H1 (cell line): ENCODE results near the gene OR10P1. TPM values are rescaled to one million over a fixed set of nuclear protein-coding genes. Genes with fewer than 3 reads are reported as not detected.

ENCODE experiments used
- BRCA1 ChIP-seq: IDR thresholded peaks from 2 replicates; pipeline ENCODE4 v1.6.1; 2012; ENCODE audit warnings: low read depth, low read length, improper control_type of control experiment
- JUND ChIP-seq: IDR thresholded peaks from 2 replicates; pipeline ENCODE4 v1.6.1; 2011; ENCODE audit warnings: mild to moderate bottlenecking, improper control_type of control experiment, low read length
- NRF1 ChIP-seq: IDR thresholded peaks from 2 replicates; pipeline ENCODE4 v1.6.1; 2011; ENCODE audit warnings: mild to moderate bottlenecking, low read depth, low read length, improper control_type of control experiment
- polyA plus RNA-seq, 7 experiments: library from polyadenylated mRNA; depleted of rRNA in 3 of 7; stranded (reverse) in 5 of 7; unstranded in 2 of 7; fragments of >200 nt in 5 of 7; fragments of 200-250 nt in 2 of 7; gene quantifications; 1 replicate in 5 of 7; 2 replicates in 1 of 7; 4 replicates in 1 of 7; pipeline versions ENCODE4 v1.2.1 to v1.2.3, GENCODE V29; 2011 to 2013; ENCODE audit warnings: missing spikeins in 2 of 7, mixed read lengths in 2 of 7
- total RNA-seq: library from RNA; stranded (reverse); fragmentation: NEBNext Ultra II Directional; extraction: Animal tissue kit (Norgen Biotek cat#: 25700); gene quantifications from 2 replicates; pipeline ENCODE4 v1.2.1, GENCODE V29; 2021

Gene OR10P1
- total and polyA plus RNA-seq, 2 of the 8 experiments (the other 6 are each of a cell fraction or from before 2014, with no cell fraction given): not detected

GRCh38 chr12:55626154-55626553 is 10.5 kb upstream of the OR10P1 start (continued):
- no peak for TF ChIP-seq NRF1
- TF ChIP-seq JUND: no peak
- no peak for TF ChIP-seq BRCA1
